Activated CD8-positive, alpha-beta memory T cell treated with anti-CD3 and anti-CD28 coated beads, Interleukin-2, amount 50 U/mL, for 1 hour (primary cell): ENCODE results near the gene LIN28A.

Experiments
- DNase-seq: peaks from one replicate; pipeline ENCODE4 v3.0.0-alpha.2; 2020; ENCODE audit errors: extremely low read depth

Gene LIN28A

DNA sequence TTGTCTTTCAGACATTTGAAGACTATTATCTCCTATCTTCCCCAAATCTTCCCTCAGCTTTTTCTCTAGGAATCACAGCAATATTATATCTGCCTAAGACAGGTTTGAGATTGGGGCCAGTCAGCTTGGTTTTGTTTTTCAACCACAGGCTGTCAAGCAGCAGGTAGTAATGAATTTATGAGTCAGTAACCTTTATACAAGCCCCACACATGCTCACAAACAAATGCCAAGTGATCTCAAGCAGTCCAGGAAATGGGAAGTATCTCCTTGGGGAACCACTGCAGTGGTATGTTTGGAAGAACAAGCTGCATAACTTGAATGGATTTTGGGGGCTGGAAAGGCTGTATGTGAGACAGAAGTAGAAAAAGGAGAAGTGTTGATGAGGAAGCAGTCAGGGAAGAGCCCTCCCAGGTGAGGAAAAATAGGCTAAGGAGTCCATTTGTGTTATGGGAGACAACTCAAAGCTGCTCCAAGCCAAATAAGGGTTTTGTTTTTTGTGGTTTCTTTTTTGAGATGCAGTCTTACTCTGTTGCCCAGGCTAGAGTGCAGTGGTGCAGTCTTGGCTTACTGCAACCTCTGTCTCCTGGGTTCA is 23.6 kb downstream of the LIN28A start:
- no peak for DNase-seq

DNA sequence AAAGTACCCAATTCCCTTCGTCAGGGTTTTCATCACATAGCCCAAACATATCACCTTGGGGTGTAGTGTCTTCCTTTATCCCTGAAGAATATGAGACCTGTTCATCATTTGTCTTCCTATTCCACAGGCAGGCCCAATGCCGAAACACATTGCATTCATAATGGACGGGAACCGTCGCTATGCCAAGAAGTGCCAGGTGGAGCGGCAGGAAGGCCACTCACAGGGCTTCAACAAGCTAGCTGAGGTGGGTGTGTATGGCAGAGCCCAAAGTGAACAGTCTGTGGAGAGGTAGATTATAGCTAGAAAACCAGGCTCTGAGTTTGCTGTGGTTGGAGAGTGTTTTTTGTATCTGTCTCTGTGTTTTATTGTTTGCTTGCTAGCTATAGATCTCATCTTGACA is 27.4 kb downstream of the LIN28A start:
- no peak for DNase-seq

DNA sequence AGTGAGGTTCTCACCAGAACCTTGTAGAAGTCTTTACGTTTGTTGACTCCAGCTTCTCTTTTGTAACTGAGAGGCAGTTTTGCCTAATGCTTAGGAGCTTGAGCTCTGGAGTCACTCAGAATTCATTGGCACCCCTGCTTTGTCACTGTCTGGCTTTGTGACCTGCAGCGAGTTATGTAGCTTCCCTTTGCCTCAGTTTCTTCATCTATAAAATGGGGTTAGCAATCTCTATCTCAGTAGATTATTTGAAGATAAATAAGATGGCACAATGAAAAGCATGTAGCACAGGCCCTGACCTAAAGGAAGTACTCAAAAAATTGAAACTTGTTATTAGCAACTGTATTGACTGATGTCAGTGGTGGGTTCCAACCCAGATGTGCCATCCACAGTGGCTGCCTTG is 29.6 kb downstream of the LIN28A start:
- no peak for DNase-seq

DNA sequence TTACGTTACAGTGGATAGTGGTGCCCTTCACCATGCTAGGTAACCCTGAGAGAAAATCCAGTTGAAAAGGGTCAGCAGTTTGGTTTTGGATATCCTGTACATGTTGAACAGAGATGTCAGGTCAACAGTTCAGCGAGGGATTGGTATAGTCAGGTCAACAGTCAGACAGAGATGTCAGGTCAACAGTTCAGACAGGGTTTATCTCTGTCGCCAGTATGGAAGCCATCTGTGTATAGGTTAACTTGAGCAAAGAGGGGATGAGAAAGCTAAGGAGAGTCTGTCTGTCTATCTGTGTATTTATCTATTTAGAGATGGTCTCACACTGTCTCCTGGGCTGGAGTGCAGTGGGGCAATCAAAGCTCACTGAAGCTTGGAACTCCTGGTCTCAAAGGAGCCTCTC is 39.3 kb downstream of the LIN28A start:
- no peak for DNase-seq

DNA sequence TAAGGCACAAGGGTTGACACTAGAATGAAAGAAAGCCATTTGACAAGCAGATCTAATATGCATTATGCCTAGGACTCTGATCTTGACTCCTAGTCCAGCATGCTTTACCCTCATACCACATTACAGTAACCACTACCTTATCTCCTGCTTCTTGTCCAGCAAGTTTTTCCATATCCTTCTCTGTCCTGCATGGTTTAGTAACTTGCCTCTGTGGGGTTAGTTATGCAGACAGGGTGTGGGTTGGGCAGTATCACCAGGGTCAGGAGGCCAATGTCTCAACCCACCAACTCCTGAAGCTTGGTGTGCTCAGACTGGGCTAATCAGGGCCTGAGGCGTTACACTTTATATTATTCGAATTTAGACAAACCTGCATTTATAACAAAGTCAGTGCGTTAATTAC is 40.3 kb downstream of the LIN28A start:
- DNase-seq, result no peak

DNA sequence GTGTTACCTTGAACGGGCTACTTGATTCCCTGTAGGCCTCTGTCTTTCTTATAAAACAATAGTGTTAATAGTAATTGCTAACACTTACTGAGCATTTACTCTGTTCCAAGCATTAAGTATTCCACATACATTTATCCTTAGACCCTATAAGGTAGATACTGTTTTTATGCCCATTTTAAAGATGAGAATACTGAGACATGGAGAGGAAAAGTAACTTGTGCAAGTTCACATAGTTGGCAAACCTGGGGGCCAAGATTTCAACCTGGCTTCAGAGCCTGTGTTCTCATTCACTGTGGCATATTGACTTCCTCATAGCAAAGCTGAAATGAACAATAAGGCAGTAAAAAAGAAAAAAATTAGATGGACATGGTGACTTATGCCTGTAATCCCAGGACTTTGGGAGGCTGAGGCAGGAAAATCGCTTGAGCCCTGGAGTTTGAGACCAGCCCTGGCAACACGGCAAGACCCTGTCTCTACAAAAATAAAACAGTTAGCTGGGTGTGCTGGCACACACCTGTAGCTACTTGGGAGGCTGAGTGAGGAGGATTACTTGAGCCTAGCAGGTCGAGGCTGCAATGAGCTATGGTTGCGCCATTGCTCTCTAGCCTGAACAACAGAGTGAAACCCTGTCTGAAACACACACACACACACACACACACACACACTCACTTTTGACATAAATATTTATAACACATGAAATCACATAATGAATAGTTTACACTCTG is 42.0 kb downstream of the LIN28A start:
- DNase-seq, result no peak

DNA sequence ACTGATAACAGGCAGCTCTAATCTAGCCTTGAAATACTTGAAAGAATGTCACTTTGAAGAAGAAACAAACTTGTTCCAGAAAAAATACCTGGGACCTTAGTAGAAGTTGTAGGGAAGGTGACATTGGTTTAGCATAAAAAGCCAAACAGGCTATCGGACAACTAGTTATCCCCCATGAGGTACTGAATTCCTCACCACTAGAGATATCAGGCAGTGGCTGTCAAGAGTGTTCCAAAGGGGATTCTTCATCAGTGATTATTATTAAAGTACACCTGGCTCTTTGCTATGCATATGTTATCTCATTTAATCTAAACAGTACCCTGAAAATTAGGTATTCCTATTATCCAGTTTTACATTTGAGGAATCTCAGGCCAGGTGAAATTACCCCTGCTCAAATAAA is 48.5 kb downstream of the LIN28A start:
- no peak for DNase-seq

DNA sequence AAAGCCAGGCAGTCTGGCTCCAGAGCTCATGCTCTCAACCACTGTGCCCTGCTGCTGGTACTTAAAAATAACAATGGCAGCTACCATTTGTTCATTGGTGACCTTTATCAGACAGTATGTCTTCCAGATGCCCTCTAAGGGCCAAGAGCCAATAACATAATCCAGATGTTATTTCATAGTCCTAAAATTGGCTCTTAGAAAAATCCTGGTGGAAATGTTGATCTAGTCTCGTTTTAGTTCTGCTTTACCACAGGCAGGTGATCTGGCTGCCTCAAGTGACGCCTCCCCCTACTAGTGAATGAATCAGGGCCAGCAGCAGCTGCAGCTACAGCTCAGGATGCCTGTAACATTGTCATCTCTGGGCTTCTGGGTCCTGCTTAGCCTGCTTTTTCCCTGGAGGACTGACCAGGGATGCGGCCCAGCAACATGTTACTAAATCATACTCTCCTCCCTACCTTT is 49.0 kb downstream of the LIN28A start:
- DNase-seq, result no peak

DNA sequence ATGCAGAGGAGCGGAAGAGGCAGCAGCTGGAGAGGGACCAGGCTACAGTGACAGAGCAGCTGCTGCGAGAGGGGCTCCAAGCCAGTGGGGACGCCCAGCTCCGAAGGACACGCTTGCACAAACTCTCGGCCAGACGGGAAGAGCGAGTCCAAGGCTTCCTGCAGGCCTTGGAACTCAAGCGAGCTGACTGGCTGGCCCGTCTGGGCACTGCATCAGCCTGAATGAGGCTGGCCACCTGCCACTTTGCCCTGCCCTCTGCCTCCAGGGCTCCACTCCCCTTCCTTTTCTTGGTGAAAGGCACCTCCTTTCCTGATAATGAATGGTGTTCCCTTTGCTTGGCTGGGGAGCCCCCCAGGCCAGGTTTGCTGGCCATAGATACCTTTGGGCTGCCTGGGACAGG is 58.3 kb downstream of the LIN28A start:
- DNase-seq, result no peak

DNA sequence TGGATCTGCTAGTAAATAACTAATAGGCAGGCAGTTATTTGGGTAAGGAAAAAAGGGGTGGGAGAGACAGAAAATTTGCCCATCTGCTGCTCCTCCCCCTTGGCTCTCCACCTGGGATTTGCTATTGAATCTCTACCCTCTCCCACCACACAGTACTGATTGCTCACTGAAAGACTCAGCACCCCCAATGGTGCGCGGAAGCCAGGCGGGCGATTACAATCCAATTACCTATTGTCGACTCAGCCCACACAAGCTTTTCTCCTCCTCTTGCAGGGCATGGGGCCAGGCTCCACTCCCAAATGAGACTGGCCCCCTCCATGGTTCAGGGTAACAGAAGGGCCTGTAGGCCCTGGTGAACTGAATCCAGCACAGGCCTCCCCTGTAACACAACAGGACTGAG is 58.9 kb downstream of the LIN28A start:
- no peak for DNase-seq

DNA sequence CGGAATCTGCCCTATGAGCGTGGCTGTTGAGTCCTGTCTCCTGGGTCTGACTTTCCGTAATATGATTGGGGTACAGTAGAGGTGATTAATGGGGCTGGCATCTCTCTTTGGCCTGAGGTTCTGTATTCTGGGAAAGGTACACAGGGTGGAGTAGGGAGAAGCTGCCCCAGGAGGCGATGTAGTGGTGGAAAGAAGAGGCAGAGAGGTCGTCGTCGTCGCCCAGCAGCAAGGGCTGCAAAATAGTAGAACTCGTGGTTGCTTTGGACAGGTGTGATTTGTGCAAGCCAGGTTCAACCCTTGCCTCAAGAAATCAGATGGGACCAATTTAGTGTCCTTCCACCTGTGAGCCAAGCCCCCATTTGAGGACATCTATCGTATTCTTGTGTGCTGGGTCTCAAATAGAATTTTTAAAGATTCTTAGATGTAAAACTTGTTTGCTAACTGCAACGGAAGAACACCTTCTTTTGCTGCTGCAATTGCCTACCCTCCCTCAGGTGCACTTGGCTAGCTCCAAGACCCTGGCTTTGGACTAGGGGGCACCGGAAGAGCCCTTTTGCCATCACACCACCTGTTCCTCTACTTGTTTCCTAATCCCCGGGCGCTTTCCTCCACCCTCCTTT is 60.4 kb downstream of the LIN28A start:
- DNase-seq, result no peak

DNA sequence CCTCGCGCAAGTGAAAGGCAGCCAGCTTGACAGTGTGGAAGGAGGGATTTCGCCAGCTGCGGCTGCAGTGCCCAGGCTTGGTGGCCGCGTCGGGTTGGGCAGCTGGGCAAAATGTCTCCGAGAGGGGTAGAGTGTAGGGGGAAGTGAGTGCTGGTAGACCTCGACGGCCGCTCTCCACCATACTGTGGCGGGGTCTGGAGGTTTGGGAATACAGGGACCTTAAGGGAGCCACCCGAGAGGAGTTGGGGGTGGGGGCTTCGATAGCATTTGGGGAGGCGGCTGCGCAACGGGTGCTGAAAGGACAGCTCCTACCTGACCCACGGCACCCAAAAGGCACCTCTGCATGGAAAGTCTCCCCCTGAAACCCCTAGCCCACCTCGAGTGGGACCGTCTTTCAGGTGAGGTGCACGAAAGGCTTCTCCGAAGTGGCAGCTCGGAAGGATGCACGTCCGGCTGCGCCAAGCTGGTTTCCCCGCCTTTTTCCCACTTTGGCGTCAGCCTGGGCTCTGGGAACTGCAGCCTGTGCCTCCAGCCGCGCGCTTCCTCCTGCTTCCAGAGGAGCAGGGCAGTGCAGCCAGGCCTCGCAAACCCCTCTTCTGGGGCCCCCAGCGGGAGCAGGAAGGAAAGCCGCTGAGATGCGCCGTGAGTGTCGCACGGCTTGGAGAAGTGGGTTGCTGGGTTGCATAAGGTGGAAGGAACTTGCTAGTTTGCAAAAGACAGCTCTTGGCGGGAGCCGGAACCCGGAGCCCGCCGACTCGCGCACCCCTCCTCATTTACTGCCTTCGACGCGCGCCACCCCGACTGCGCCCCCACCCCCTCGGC is 61.1 kb downstream of the LIN28A start:
- no peak for DNase-seq

DNA sequence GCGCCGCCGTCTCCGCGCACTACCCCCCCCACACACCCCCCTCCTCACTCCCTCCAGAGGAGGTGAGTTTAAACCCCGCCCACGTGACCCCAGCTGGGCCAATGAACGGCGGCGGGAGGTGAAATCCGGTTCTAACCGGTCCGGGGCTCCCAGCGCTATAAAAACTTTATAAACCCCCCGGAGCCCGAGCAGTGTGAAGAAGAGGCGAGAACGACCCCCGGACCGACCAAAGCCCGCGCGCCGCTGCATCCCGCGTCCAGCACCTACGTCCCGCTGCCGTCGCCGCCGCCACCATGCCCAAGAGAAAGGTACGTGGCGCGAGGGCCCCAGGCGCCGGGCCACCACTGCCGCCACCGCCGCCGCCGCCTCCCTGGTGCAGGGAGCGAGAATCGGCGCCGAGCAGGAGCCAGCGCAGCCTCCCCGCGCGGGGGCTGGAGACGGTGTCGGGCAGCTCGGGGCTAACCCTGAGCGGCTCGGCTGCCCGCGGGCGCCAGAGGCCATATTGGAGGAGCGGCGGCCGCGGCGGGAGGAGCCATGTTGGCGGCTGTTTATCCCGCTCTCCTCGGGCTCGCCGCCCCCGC is 61.8 kb downstream of the LIN28A start, which contains the start of gene HMGN2:
HMGN2 (plus strand) TSS at position 121 of the 581 bp plus-strand sequence; CDS start at position 294, 173 bp downstream.
- peak; percentile 67 for DNase-seq

DNA sequence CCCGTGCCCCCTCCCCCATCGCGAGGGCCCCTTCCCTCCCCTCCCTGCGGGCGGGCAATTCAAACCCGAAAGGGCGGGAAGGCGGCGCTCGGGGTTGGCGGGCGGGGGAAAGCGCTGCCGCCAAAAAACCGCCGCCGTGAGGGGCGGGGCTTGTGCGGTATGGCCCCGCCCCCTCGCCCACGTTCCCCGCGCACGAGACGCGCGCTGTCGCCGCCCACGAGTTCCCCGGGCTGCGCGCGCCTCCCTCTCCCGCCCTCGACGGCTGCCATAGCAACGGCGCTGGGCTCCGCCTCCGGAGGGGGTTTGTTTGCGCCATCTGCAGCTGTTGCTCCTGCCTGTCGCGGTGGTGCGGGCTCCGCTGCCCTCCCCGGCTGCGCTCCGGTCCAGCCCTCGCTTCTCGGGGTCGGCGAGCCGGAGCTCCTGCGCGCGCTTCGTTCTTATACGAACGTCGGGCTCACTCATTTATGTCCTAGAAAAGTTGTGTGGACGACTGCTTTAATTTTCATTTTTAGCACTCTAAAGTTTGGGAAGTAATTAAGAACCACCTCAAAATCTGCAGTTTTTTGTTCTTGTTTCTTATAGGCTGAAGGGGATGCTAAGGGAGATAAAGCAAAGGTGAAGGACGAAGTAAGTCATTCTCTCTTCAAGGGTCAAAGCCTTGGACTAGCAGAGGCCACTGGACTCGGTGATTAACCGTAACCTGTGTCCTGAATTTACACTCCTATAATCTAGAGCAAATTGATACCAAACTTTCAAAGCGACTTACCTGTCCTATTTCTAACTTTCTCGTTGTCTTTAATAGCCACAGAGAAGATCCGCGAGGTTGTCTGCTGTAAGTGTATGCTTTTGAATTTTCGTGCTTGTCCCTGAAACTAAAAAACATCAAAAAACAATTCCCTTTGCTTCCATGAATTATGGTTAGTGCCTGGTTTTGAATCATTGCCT is 62.6 kb downstream of the LIN28A start:
- DNase-seq, result peak; percentile 84

DNA sequence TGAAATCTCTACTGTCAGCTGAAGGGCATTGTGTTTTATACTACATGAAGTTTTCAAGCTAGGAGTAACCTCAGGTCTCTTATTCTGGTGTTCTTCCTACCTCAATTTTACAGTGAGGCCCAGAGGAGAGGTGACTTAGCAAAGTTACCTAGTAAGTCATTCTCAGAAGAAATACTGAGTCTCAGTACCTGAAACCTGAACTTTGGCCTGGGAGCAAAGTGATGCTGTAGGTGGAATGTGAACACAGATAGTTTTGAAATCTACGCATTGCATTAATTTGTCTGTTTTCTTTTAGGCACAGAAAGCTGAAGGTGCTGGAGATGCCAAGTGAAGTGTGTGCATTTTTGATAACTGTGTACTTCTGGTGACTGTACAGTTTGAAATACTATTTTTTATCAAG is 64.2 kb downstream of the LIN28A start:
- DNase-seq, result no peak

DNA sequence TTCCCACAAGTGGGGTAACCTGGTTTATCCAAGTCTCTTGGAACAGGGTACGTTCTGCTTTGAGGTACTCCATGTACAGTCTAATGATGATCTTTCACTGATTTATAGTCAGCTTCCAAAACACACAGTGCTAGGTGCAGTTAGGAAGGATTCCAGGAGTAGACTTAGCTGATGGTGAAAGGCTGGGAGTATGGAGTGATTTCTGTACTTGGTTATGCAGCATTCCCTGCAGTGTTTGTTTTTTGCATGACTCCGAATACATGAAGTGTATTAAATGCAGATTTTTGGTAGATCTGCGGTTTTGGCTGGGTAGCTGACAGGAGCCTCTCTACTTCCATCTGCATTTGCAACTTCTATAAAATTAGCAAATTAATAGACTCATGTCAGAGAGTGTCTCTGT is 65.4 kb downstream of the LIN28A start:
- DNase-seq, result no peak

DNA sequence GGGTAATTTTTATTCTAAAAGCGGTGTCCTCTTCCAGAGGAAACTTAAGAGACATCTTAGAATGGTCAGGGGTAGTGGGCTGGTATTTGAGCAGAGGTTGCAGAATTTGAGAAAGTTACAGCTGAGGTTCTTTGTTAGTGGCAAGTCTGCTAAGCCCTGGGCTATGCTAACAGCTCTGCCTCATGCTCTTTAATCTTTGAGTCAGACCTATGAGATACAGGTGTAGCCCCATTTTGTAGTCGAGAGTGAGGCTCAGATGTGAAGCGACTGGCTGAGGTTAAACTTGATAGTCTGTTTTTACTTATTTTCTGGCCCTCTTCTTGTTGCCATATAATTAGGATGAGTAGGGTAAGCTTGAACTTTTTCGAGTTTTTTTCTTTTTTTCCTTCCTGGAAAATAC is 66.3 kb downstream of the LIN28A start:
- no peak for DNase-seq

DNA sequence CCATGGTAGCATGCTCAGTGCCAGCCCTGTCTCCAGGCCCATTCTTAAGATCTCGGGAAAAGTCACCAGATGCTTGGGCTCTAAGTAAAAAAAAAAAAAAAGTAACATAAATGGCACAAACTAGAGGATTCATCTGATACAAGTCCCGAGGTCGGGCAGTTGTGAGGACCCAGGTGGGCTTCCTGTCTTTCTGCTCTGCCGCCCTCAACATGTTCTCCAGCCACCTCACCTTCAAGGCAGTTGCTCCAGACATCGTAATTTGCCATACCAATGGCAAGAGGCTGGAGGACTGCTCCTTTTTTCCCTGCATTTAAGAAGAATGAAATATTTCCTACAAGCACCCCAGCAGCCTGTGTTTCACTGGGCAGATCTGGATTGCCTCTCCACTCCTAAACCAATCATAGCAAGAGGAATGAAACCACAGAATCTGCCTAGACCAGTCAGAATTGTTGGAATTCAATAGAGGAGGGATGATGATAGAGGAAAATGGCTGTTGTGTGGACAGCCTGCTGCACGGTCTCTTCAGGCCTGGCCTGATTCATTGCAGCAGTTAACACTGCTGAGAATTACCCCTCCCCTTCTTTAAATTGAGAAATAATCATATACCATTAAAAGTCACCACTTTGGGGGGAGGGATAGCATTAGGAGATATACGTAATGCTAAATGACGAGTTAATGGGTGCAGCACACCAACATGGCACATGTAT is 67.0 kb downstream of the LIN28A start:
- no peak for DNase-seq

DNA sequence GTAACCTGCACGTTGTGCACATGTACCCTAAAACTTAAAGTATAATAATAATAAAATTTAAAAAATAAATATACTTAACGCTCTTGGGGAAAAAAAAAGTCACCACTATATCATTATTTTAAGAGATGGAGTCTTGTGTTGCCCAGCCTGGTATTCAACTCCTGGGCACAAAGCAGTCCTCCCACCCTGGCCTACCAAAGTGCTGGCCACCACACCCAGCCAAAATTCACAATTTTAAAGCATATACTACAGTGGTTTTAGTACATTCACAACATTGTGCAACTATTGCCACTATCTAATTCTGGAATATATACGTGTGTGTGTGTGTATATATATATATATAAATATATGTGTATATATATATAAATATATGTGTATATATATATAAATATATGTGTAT is 67.5 kb downstream of the LIN28A start:
- DNase-seq, result no peak

DNA sequence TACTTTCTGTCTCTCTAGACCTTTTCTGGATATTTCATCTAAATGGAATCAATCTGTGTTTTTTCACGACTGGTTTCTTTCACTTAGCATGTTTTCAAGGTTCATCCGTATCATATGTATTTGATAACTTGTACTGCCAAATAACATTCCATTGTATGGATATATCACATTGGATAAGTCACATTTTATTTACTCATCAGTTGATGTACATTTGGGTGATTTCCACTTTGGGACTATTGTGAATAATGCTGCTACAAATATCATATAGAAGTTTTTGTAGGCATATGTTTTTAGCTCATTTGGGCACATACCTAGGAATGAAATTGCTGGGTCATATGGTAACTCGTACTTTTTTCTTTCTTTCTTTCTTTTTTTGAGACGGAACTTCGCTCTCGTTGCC is 68.4 kb downstream of the LIN28A start:
- DNase-seq, result no peak
